HL-60 (cell line): ENCODE measurements around the gene CLDN9.

Experiments
- GABPA ChIP-seq: IDR thresholded peaks from 2 replicates; pipeline ENCODE4 v1.6.1; 2012; ENCODE audit warnings: low read depth
- POLR2AphosphoS5 ChIP-seq: IDR thresholded peaks from 2 replicates; pipeline ENCODE4 v1.6.1; 2012; ENCODE audit warnings: low read depth
- REST ChIP-seq: IDR thresholded peaks from 2 replicates; pipeline ENCODE4 v1.6.1; 2012; ENCODE audit warnings: low read depth; ENCODE audit not compliant: insufficient replicate concordance
- TF ChIP-seq, protein P1 (sequence below): IDR thresholded peaks from one replicate; pipeline ENCODE4 v1.5.1; 2011; ENCODE audit warnings: low read length, control low read depth, inconsistent platforms; ENCODE audit not compliant: insufficient read depth

DNA sequence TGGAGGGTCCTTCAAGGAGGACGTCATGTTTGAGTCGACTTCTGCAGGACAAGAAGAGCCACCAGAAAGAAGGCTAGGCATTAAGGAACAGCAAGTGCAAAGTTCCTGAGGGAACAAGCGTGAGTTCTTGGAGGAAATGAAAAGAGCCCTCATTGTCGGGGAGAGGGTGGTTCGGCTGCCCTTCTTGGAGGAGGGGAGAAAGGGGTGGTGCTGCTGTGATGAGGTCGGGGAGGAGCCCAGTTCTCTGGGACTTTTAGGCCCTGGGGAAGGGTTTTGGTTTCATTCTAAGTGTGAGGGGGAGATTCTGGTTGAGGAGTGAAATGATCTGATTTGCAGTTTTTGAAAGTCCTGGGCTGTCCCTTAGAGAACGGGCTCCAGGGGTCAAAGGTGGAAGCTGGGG, 19.9 kb downstream of the CLDN9 start:
- TF ChIP-seq GABPA: no peak
- TF ChIP-seq POLR2AphosphoS5: no peak
- TF ChIP-seq, protein P1, sequence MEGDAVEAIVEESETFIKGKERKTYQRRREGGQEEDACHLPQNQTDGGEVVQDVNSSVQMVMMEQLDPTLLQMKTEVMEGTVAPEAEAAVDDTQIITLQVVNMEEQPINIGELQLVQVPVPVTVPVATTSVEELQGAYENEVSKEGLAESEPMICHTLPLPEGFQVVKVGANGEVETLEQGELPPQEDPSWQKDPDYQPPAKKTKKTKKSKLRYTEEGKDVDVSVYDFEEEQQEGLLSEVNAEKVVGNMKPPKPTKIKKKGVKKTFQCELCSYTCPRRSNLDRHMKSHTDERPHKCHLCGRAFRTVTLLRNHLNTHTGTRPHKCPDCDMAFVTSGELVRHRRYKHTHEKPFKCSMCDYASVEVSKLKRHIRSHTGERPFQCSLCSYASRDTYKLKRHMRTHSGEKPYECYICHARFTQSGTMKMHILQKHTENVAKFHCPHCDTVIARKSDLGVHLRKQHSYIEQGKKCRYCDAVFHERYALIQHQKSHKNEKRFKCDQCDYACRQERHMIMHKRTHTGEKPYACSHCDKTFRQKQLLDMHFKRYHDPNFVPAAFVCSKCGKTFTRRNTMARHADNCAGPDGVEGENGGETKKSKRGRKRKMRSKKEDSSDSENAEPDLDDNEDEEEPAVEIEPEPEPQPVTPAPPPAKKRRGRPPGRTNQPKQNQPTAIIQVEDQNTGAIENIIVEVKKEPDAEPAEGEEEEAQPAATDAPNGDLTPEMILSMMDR: no peak
- no peak for TF ChIP-seq REST
